Measurements from ENCODE around the gene RHBDL1. TPM values are rescaled to one million over a fixed set of nuclear protein-coding genes. Genes with fewer than 3 reads are reported as not detected.

The RHBDL1 gene
- polyA plus RNA-seq, 2 donors, result 0.49 to 1.7 TPM

DNA sequence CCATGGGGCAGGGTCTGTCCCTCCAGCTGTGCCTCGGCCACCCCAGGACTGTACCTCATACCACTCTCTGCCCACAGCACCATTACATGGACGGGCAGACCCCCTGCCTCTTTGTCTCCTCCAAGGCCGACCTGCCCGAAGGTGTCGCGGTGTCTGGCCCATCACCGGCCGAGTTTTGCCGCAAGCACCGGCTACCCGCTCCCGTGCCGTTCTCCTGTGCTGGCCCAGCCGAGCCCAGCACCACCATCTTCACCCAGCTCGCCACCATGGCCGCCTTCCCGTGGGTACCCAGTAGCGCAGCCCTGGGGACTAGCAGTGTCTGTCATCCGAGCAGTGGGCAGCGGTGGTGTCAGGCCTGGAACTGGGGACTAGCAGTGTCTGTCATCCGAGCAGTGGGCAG is 2.6 kb upstream of the RHBDL1 start:
- Histone ChIP-seq H3K36me3 (ENCODE audit: control insufficient read depth in 2 of 2, insufficient read depth in 2 of 2, low read length in 1 of 2) (peaks cover 20 to 48% of the 10 kb centered on the region in 2 donors), H3K4me1 (ENCODE audit: control insufficient read depth in 2 of 2, insufficient read depth in 2 of 2, low read length in 1 of 2) (peaks cover 13 to 40% of the 10 kb centered on the region in 2 donors), H3K27ac (ENCODE audit: low read depth in 2 of 2, low read length in 1 of 2) (no peak overlapping the region), H3K4me3 (ENCODE audit: low read depth in 1 of 2, low read length in 2 of 2) (no peak overlapping the region), H3K9me3 (ENCODE audit: control insufficient read depth in 2 of 2, insufficient read depth in 1 of 2, low read depth in 1 of 2, low read length in 1 of 2) (no peaks in the 10 kb centered on the region), H3K27me3 (ENCODE audit: control insufficient read depth in 1 of 2, insufficient read depth in 2 of 2, low read length in 2 of 2) (no peaks in the 10 kb centered on the region)
- 89 to 94% methylated on average over 21 of the region's 21 CpGs for WGBS, 2 donors

DNA sequence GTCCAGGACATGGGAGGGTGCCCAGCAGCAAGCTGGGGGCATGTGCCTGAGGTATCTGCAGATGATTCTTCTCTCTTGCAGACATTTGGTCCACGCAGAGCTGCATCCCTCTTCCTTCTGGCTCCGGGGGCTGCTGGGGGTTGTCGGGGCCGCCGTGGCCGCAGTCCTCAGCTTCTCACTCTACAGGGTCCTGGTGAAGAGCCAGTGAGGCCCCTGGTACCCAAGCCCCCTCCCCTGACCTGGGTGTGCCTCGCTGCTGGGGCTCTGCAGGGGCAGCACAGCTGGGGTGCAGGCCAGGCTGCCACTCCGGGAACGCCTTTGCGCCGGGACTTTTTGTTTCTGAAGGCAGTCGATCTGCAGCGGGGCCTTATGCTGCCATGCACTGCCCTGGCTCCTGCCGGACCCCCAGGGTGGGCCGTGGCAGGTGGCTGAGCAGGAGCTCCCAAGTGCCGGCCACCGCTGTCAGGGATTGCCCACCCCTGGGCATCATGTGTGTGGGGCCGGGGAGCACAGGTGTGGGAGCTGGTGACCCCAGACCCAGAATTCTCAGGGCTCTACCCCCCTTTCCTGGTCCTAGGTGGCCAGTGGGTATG is 2.0 kb upstream of the RHBDL1 start:
- Histone ChIP-seq H3K36me3 (ENCODE audit: control insufficient read depth in 2 of 2, insufficient read depth in 2 of 2, low read length in 1 of 2) (peaks cover 20 to 48% of the 10 kb centered on the region in 2 donors), H3K9me3 (ENCODE audit: control insufficient read depth in 2 of 2, insufficient read depth in 1 of 2, low read depth in 1 of 2, low read length in 1 of 2) (no peaks in the 10 kb centered on the region), H3K27me3 (ENCODE audit: control insufficient read depth in 1 of 2, insufficient read depth in 2 of 2, low read length in 2 of 2) (no peaks in the 10 kb centered on the region), H3K27ac (ENCODE audit: low read depth in 2 of 2, low read length in 1 of 2) (no peak overlapping the region), H3K4me1 (ENCODE audit: control insufficient read depth in 2 of 2, insufficient read depth in 2 of 2, low read length in 1 of 2) (peaks cover 13 to 43% of the 10 kb centered on the region in 2 donors), H3K4me3 (ENCODE audit: low read depth in 1 of 2, low read length in 2 of 2) (no peak overlapping the region)
- 82 to 84% methylated on average over 18 of the region's 18 CpGs for WGBS, 2 donors

DNA sequence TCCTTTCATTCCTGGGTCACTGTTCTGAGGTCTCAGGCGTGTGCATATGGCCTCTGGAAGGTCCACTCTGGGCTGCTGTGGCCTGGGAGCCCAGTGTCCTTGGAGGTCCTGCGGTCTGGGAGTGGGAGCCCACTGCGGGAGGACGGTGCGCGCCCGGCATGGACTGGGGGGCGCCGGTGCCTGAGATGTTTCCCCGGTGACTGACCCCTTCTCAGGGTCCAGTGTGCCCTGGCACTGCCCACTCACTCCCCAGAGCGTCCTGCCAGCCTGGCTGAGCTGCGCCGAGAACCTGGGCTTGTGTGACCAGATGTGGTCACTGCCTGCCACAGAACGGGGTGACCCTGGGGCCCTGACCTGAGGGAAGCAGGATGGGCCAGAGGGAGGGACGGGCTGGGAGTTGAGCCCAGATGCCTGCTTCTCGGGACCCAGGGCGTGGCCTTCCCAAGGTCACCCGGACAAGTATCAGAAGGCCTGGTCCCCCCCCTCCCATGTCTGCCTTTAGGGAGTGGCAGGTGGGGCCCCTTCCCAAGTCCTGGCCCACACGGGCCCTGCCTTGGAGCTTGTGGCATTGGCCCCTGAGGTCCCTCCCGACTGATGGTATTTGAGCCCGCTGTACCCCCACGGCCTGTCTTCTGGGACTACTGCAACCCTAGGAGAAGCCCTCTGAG is 1.1 kb upstream of the RHBDL1 start:
- peaks cover 20 to 46% of the 10 kb centered on the region in 2 donors for H3K36me3 ChIP-seq (ENCODE audit: control insufficient read depth in 2 of 2, insufficient read depth in 2 of 2, low read length in 1 of 2)
- WGBS, 2 donors, result 78 to 83% methylated on average over 19 to 22 of the region's 22 CpGs
- no peaks in the 10 kb centered on the region for H3K9me3 ChIP-seq (ENCODE audit: control insufficient read depth in 2 of 2, insufficient read depth in 1 of 2, low read depth in 1 of 2, low read length in 1 of 2)
- no peak overlapping the region for H3K4me3 ChIP-seq (ENCODE audit: low read depth in 1 of 2, low read length in 2 of 2)
- H3K27me3 ChIP-seq (ENCODE audit: control insufficient read depth in 1 of 2, insufficient read depth in 2 of 2, low read length in 2 of 2), result no peaks in the 10 kb centered on the region
- H3K27ac ChIP-seq (ENCODE audit: low read depth in 2 of 2, low read length in 1 of 2), result no peak overlapping the region
- peaks cover 6 to 44% of the 10 kb centered on the region in 2 donors for H3K4me1 ChIP-seq (ENCODE audit: control insufficient read depth in 2 of 2, insufficient read depth in 2 of 2, low read length in 1 of 2)

DNA sequence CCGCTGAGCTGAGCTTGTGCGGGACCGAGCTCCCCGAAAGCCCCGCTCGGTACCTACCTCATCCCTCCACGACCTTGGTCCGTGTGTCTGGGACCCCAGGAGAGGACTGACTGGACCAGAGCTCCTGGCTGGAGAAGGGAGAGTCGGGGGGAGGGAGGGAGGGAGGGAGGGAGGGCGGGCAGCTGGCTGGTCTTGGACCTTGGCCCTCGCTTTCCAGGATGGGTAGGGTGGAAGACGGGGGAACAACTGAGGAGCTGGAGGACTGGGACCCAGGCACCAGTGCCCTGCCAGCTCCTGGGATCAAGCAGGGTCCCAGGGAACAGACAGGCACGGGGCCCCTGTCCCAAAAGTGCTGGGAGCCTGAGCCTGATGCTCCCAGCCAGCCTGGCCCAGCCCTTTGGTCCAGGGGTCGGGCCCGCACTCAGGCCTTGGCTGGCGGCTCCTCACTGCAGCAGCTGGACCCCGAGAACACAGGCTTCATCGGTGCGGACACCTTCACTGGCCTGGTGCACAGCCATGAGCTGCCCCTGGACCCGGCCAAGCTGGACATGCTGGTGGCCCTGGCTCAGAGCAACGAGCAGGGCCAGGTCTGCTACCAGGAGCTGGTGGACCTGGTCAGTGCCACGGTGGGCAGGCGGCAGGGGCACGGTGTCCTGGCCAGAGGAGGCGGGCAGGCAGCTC is 553 bp downstream of the RHBDL1 start:
- H3K4me1 ChIP-seq (ENCODE audit: control insufficient read depth in 2 of 2, insufficient read depth in 2 of 2, low read length in 1 of 2), result peaks cover 9 to 48% of the 10 kb centered on the region in 2 donors
- H3K4me3 ChIP-seq (ENCODE audit: low read depth in 1 of 2, low read length in 2 of 2), result peak overlapping the region in 1 of 2 donors; percentile 10
- no peak overlapping the region for H3K27ac ChIP-seq (ENCODE audit: low read depth in 2 of 2, low read length in 1 of 2)

DNA sequence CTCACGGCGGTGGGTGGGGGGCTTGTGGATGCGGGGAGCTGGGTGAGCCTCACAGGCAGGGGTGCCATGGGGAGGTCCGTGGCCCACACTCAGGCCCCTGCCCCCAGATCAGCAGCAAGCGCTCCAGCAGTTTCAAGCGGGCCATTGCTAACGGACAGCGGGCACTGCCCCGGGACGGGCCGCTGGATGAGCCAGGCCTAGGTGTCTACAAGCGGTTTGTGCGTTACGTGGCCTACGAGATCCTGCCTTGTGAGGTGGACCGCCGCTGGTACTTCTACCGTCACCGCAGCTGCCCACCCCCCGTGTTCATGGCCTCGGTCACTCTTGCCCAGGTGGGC is 1.1 kb downstream of the RHBDL1 start:
- 53 to 68% methylated on average over 20 to 21 of the region's 21 CpGs for WGBS, 2 donors
- Histone ChIP-seq H3K27me3 (ENCODE audit: control insufficient read depth in 1 of 2, insufficient read depth in 2 of 2, low read length in 2 of 2) (no peaks in the 10 kb centered on the region), H3K9me3 (ENCODE audit: control insufficient read depth in 2 of 2, insufficient read depth in 1 of 2, low read depth in 1 of 2, low read length in 1 of 2) (no peaks in the 10 kb centered on the region), H3K4me3 (ENCODE audit: low read depth in 1 of 2, low read length in 2 of 2) (no peak overlapping the region), H3K27ac (ENCODE audit: low read depth in 2 of 2, low read length in 1 of 2) (peak overlapping the region; percentile 12 to 45), H3K36me3 (ENCODE audit: control insufficient read depth in 2 of 2, insufficient read depth in 2 of 2, low read length in 1 of 2) (peaks cover 10 to 32% of the 10 kb centered on the region in 2 donors), H3K4me1 (ENCODE audit: control insufficient read depth in 2 of 2, insufficient read depth in 2 of 2, low read length in 1 of 2) (peaks cover 14 to 54% of the 10 kb centered on the region in 2 donors)

More for the DNA sequence above, 553 bp downstream of the RHBDL1 start:
- no peaks in the 10 kb centered on the region for H3K9me3 ChIP-seq (ENCODE audit: control insufficient read depth in 2 of 2, insufficient read depth in 1 of 2, low read depth in 1 of 2, low read length in 1 of 2)
- H3K27me3 ChIP-seq (ENCODE audit: control insufficient read depth in 1 of 2, insufficient read depth in 2 of 2, low read length in 2 of 2), result no peaks in the 10 kb centered on the region
- 36 to 41% methylated on average over 22 to 25 of the region's 25 CpGs for WGBS, 2 donors
- peaks cover 15 to 31% of the 10 kb centered on the region in 2 donors for H3K36me3 ChIP-seq (ENCODE audit: control insufficient read depth in 2 of 2, insufficient read depth in 2 of 2, low read length in 1 of 2)

DNA sequence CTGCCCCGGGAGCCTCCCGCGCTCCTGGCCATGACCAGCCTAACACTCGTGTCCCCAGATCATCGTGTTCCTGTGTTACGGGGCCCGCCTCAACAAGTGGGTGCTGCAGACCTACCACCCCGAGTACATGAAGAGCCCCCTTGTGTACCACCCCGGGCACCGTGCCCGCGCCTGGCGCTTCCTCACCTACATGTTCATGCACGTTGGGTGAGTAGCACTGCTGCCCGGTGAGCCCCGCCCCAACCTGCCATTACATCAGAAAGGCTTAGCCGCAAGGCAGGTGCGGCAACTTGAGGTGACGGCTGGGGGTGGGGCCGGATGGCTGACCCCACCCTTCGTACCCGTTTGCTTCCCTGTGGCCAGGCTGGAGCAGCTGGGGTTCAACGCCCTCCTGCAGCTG is 1.4 kb downstream of the RHBDL1 start:
- Histone ChIP-seq H3K4me3 (ENCODE audit: low read depth in 1 of 2, low read length in 2 of 2) (no peak overlapping the region), H3K4me1 (ENCODE audit: control insufficient read depth in 2 of 2, insufficient read depth in 2 of 2, low read length in 1 of 2) (peaks cover 18 to 57% of the 10 kb centered on the region in 2 donors), H3K27me3 (ENCODE audit: control insufficient read depth in 1 of 2, insufficient read depth in 2 of 2, low read length in 2 of 2) (no peaks in the 10 kb centered on the region), H3K9me3 (ENCODE audit: control insufficient read depth in 2 of 2, insufficient read depth in 1 of 2, low read depth in 1 of 2, low read length in 1 of 2) (no peaks in the 10 kb centered on the region), H3K36me3 (ENCODE audit: control insufficient read depth in 2 of 2, insufficient read depth in 2 of 2, low read length in 1 of 2) (peaks cover 6 to 33% of the 10 kb centered on the region in 2 donors), H3K27ac (ENCODE audit: low read depth in 2 of 2, low read length in 1 of 2) (peak overlapping the region; percentile 12 to 45)
- 41 to 46% methylated on average over 23 of the region's 23 CpGs for WGBS, 2 donors

DNA sequence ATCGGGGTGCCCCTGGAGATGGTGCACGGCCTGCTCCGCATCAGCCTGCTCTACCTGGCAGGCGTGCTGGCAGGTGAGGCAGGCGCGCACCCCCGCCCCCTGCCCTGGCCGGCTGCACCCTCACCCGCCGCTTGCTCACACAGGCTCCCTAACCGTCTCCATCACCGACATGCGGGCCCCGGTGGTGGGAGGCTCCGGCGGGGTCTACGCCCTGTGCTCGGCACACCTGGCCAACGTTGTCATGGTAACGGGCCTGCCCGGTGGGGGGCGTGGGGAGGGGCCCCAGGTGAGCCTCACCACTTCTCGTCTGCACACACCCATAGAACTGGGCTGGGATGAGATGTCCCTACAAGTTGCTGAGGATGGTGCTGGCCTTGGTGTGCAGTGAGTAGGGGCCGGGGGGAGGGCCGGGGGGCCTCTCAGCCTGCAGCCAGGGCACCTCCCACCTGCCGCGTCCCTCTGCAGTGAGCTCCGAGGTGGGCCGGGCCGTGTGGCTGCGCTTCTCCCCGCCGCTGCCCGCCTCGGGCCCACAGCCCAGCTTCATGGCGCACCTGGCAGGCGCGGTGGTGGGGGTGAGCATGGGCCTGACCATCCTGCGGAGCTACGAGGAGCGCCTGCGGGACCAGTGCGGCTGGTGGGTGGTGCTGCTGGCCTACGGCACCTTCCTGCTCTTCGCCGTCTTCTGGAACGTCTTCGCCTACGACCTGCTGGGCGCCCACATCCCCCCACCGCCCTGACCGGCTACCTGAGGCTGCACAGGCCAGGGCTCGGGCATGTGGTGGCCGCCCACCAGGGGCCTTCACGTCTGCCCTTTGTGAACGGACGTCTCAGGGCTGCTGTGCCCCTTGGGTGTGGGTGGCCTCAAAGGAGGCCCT is 2.1 kb downstream of the RHBDL1 start:
- no peaks in the 10 kb centered on the region for H3K9me3 ChIP-seq (ENCODE audit: control insufficient read depth in 2 of 2, insufficient read depth in 1 of 2, low read depth in 1 of 2, low read length in 1 of 2)
- H3K36me3 ChIP-seq (ENCODE audit: control insufficient read depth in 2 of 2, insufficient read depth in 2 of 2, low read length in 1 of 2), result peaks cover 2 to 33% of the 10 kb centered on the region in 2 donors
- H3K27me3 ChIP-seq (ENCODE audit: control insufficient read depth in 1 of 2, insufficient read depth in 2 of 2, low read length in 2 of 2), result no peaks in the 10 kb centered on the region
- H3K4me1 ChIP-seq (ENCODE audit: control insufficient read depth in 2 of 2, insufficient read depth in 2 of 2, low read length in 1 of 2), result peaks cover 19 to 61% of the 10 kb centered on the region in 2 donors
- no peak overlapping the region for H3K4me3 ChIP-seq (ENCODE audit: low read depth in 1 of 2, low read length in 2 of 2)
- WGBS, 2 donors, result 37 to 45% methylated on average over 51 to 57 of the region's 57 CpGs
- peak overlapping the region in 1 of 2 donors; percentile 22 for H3K27ac ChIP-seq (ENCODE audit: low read depth in 2 of 2, low read length in 1 of 2)

DNA sequence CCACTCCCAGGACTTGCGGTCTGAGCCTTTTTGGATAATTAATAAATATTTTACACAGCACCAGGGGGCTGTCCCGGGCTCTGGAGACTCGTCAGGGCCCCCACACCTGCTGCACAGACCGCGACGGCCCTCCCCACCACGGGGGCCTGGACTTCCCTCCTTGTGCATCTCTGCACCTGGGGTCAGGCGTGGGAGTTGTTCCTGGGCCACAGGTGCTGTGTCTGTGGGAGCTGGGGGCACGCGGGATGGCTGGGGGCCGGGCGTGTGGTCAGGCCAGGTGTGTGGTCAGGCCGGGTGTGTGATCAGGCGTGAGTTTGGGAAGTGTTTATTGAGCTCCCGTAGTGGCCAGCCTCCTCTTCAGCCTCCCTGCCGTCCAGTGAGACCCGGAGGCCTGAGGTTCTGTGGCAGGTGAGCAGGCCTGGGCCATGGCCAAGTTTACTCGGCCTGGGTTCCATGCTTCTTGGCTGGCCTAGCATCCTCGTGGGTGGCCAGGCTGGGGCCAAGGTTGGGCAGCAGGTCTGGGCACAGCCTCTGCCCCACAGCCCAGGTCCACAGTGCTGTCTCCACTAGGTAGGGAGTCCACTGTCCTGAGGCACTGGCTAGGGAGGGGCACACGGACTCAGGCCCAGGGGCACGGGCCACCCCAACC is 2.9 kb downstream of the RHBDL1 start:
- WGBS, 2 donors, result 55 to 67% methylated on average over 21 of the region's 21 CpGs
- no peaks in the 10 kb centered on the region for H3K27me3 ChIP-seq (ENCODE audit: control insufficient read depth in 1 of 2, insufficient read depth in 2 of 2, low read length in 2 of 2)
- H3K36me3 ChIP-seq (ENCODE audit: control insufficient read depth in 2 of 2, insufficient read depth in 2 of 2, low read length in 1 of 2), result peaks cover 0 to 32% of the 10 kb centered on the region in 2 donors
- H3K27ac ChIP-seq (ENCODE audit: low read depth in 2 of 2, low read length in 1 of 2), result no peak overlapping the region
- no peaks in the 10 kb centered on the region for H3K9me3 ChIP-seq (ENCODE audit: control insufficient read depth in 2 of 2, insufficient read depth in 1 of 2, low read depth in 1 of 2, low read length in 1 of 2)
- no peak overlapping the region for H3K4me3 ChIP-seq (ENCODE audit: low read depth in 1 of 2, low read length in 2 of 2)
- peaks cover 19 to 65% of the 10 kb centered on the region in 2 donors for H3K4me1 ChIP-seq (ENCODE audit: control insufficient read depth in 2 of 2, insufficient read depth in 2 of 2, low read length in 1 of 2)

All from esophagus (tissue), 2 donors.